Fibroblast of skin of right biceps (primary cell): ENCODE data around the gene SEC14L5.
A peak's percentile ranks its signal among the peaks of the same experiment; 100 is the strongest.
"Not testable (repeated sequence)": the region's sequence is repeated elsewhere in the genome, so short reads cannot be mapped to it uniquely, and the experiment has no call there.

Source experiments
- DNase-seq: peaks from one replicate; pipeline ENCODE4 v3.0.0-alpha.2; 2013

Gene SEC14L5

GRCh38 chr16:4957720-4958509 is at the start of gene SEC14L5:
Gene SEC14L5 (plus strand): TSS chr16:4958330. CDS start chr16:4959324, 994 bp downstream.
- DNase-seq, result peak; percentile 97

- no peak for DNase-seq
Observed at GRCh38 chr16:4908854-4909401, 49.2 kb upstream of the SEC14L5 start.

GRCh38 chr16:4909825-4910224 is 48.3 kb upstream of the SEC14L5 start:
- no peak for DNase-seq

GRCh38 chr16:4910828-4911227 is 47.3 kb upstream of the SEC14L5 start:
- DNase-seq, result no peak

GRCh38 chr16:4911970-4912386 is 46.2 kb upstream of the SEC14L5 start:
- peak; percentile 20 for DNase-seq

- DNase-seq, result no peak
Observed at GRCh38 chr16:4913130-4913773, 44.9 kb upstream of the SEC14L5 start.

- no peak for DNase-seq
Observed at GRCh38 chr16:4913774-4914525, 44.2 kb upstream of the SEC14L5 start.

- no peak for DNase-seq
Observed at GRCh38 chr16:4914528-4915225, 43.5 kb upstream of the SEC14L5 start.

GRCh38 chr16:4915226-4915761 is 42.8 kb upstream of the SEC14L5 start:
- peak; percentile 77 for DNase-seq

- peak; percentile 32 for DNase-seq
Observed at GRCh38 chr16:4917117-4917516, 41.0 kb upstream of the SEC14L5 start.

GRCh38 chr16:4918781-4919251 is 39.3 kb upstream of the SEC14L5 start:
- DNase-seq, result no peak

- DNase-seq, result no peak
Observed at GRCh38 chr16:4920826-4921225, 37.3 kb upstream of the SEC14L5 start.

- DNase-seq, result no peak
Observed at GRCh38 chr16:4922721-4923342, 35.3 kb upstream of the SEC14L5 start.

GRCh38 chr16:4923853-4924252 is 34.3 kb upstream of the SEC14L5 start:
- no peak for DNase-seq

- no peak for DNase-seq
Observed at GRCh38 chr16:4924593-4925292, 33.4 kb upstream of the SEC14L5 start.

GRCh38 chr16:4925293-4925607 is 32.9 kb upstream of the SEC14L5 start:
- DNase-seq, result no peak

GRCh38 chr16:4925791-4926190 is 32.3 kb upstream of the SEC14L5 start:
- DNase-seq, result no peak

GRCh38 chr16:4926928-4927327 is 31.2 kb upstream of the SEC14L5 start:
- DNase-seq, result no peak

- no peak for DNase-seq
Observed at GRCh38 chr16:4927661-4928060, 30.5 kb upstream of the SEC14L5 start.

- DNase-seq, result no peak
Observed at GRCh38 chr16:4928227-4928626, 29.9 kb upstream of the SEC14L5 start.

- DNase-seq, result not testable (repeated sequence)
Observed at GRCh38 chr16:4929619-4930018, 28.5 kb upstream of the SEC14L5 start.
